ENCODE measurements around the gene HYCC2.

Gene HYCC2

DNA sequence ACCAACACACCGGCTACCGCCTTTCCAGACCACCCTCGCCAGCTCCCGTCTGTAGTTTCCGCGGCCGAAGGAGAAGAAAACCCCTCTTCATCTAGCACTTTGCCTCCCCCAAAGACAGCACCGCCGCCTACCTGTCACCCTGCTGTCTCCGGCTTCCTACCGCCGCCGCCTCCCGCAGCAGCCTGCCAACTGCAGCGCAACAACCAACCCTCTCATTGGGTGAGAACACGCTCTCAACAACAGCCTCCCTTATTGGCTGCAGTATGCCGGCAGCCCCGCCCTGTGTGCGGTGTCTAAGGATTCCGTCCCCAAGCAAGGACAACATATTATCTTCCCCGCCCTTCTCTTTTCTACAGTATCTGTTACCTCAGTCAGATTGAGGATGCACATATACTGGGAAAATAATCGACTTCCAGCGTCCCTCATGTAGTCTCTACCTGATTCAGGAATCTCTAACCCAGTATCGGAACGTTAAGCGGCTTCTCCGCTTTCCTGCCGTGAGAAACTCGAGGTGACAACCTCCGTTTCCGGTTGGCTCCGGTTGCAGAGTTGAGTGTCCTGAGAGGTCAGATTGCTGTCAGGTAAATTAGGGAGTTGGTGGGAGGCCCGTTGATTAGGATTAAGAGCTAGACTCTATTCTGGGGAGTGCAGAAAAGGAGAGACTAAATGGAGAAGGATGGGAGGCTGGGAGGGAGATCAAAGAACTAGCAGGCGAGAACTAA is at the start of gene HYCC2, which contains the start of gene NDUFB3 (continued):
- TF ChIP-seq, protein P1, sequence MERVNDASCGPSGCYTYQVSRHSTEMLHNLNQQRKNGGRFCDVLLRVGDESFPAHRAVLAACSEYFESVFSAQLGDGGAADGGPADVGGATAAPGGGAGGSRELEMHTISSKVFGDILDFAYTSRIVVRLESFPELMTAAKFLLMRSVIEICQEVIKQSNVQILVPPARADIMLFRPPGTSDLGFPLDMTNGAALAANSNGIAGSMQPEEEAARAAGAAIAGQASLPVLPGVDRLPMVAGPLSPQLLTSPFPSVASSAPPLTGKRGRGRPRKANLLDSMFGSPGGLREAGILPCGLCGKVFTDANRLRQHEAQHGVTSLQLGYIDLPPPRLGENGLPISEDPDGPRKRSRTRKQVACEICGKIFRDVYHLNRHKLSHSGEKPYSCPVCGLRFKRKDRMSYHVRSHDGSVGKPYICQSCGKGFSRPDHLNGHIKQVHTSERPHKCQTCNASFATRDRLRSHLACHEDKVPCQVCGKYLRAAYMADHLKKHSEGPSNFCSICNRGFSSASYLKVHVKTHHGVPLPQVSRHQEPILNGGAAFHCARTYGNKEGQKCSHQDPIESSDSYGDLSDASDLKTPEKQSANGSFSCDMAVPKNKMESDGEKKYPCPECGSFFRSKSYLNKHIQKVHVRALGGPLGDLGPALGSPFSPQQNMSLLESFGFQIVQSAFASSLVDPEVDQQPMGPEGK (tag by site-specific recombination; IDR thresholded peaks at IDR 0.05) = peak; percentile 67
- TF ChIP-seq ZSCAN16 (tag by site-specific recombination; IDR thresholded peaks at IDR 0.05) (no peak), ZNF626 (tag by site-specific recombination; IDR thresholded peaks at IDR 0.05) (0 out of 2 replicates have a peak, but pooled peaks have one; percentile 45), ZNF549 (tag by site-specific recombination; IDR thresholded peaks at IDR 0.05) (no peak), ZSCAN23 (tag by site-specific recombination; IDR thresholded peaks at IDR 0.05) (peak; percentile 53; the same call in 1 of the 2 replicates), ZNF837 (tag by site-specific recombination; IDR thresholded peaks at IDR 0.05) (no peak), ZNF747 (tag by site-specific recombination; IDR thresholded peaks at IDR 0.05) (no peak), KLF1 (tag by site-specific recombination; IDR thresholded peaks at IDR 0.05) (peak; percentile 43), ZIC2 (tag by site-specific recombination; IDR thresholded peaks at IDR 0.05) (peak; percentile 78), ZNF664 (tag by site-specific recombination; IDR thresholded peaks at IDR 0.05) (peak; percentile 52), ZNF610 (tag by site-specific recombination; IDR thresholded peaks at IDR 0.05; ENCODE audit: borderline replicate concordance) (peak; percentile 59; the same call in 1 of the 2 replicates), ZNF211 (tag by site-specific recombination; IDR thresholded peaks at IDR 0.05; ENCODE audit: low read depth) (no peak), ZBTB1 (tag by site-specific recombination; IDR thresholded peaks at IDR 0.05) (0 out of 2 replicates have a peak, but pooled peaks have one; percentile 50), ZNF596 (tag by site-specific recombination; IDR thresholded peaks at IDR 0.05) (no peak), ZFP37 (tag by site-specific recombination; IDR thresholded peaks at IDR 0.05) (peak; percentile 87), ZNF354C (tag by site-specific recombination; IDR thresholded peaks at IDR 0.05; ENCODE audit: borderline replicate concordance, low read depth) (no peak), ZNF274 (IDR thresholded peaks at IDR 0.05; ENCODE audit: low read length) (no peak), ZNF274 (tag by site-specific recombination; IDR thresholded peaks at IDR 0.05; ENCODE audit: borderline replicate concordance) (no peak), BCL11B (tag by site-specific recombination; IDR thresholded peaks at IDR 0.05; ENCODE audit: low read depth) (peak; percentile 90), YY2 (tag by site-specific recombination; IDR thresholded peaks at IDR 0.05) (no peak; the same call in 1 of the 2 replicates), ZNF658 (tag by site-specific recombination; IDR thresholded peaks at IDR 0.05) (no peak), PRDM1 (tag by site-specific recombination; IDR thresholded peaks at IDR 0.05) (no peak), OSR2 (tag by site-specific recombination; IDR thresholded peaks at IDR 0.05) (peak; percentile 57; the same call in 1 of the 2 replicates), ZNF623 (tag by site-specific recombination; IDR thresholded peaks at IDR 0.05) (no peak), EGR2 (tag by site-specific recombination; IDR thresholded peaks at IDR 0.05; ENCODE audit: low read depth) (peak; percentile 62), TCF7L2 (IDR thresholded peaks at IDR 0.05; ENCODE audit: borderline replicate concordance, low read depth, low read length) (no peak)
- TF ChIP-seq, protein P2, sequence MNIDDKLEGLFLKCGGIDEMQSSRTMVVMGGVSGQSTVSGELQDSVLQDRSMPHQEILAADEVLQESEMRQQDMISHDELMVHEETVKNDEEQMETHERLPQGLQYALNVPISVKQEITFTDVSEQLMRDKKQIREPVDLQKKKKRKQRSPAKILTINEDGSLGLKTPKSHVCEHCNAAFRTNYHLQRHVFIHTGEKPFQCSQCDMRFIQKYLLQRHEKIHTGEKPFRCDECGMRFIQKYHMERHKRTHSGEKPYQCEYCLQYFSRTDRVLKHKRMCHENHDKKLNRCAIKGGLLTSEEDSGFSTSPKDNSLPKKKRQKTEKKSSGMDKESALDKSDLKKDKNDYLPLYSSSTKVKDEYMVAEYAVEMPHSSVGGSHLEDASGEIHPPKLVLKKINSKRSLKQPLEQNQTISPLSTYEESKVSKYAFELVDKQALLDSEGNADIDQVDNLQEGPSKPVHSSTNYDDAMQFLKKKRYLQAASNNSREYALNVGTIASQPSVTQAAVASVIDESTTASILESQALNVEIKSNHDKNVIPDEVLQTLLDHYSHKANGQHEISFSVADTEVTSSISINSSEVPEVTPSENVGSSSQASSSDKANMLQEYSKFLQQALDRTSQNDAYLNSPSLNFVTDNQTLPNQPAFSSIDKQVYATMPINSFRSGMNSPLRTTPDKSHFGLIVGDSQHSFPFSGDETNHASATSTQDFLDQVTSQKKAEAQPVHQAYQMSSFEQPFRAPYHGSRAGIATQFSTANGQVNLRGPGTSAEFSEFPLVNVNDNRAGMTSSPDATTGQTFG (tag by site-specific recombination; IDR thresholded peaks at IDR 0.05; ENCODE audit: borderline replicate concordance) = no peak
- TF ChIP-seq, protein P3, sequence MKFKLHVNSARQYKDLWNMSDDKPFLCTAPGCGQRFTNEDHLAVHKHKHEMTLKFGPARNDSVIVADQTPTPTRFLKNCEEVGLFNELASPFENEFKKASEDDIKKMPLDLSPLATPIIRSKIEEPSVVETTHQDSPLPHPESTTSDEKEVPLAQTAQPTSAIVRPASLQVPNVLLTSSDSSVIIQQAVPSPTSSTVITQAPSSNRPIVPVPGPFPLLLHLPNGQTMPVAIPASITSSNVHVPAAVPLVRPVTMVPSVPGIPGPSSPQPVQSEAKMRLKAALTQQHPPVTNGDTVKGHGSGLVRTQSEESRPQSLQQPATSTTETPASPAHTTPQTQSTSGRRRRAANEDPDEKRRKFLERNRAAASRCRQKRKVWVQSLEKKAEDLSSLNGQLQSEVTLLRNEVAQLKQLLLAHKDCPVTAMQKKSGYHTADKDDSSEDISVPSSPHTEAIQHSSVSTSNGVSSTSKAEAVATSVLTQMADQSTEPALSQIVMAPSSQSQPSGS (tag by site-specific recombination; IDR thresholded peaks at IDR 0.05; ENCODE audit: low read depth) = no peak
- TF ChIP-seq, protein P4, sequence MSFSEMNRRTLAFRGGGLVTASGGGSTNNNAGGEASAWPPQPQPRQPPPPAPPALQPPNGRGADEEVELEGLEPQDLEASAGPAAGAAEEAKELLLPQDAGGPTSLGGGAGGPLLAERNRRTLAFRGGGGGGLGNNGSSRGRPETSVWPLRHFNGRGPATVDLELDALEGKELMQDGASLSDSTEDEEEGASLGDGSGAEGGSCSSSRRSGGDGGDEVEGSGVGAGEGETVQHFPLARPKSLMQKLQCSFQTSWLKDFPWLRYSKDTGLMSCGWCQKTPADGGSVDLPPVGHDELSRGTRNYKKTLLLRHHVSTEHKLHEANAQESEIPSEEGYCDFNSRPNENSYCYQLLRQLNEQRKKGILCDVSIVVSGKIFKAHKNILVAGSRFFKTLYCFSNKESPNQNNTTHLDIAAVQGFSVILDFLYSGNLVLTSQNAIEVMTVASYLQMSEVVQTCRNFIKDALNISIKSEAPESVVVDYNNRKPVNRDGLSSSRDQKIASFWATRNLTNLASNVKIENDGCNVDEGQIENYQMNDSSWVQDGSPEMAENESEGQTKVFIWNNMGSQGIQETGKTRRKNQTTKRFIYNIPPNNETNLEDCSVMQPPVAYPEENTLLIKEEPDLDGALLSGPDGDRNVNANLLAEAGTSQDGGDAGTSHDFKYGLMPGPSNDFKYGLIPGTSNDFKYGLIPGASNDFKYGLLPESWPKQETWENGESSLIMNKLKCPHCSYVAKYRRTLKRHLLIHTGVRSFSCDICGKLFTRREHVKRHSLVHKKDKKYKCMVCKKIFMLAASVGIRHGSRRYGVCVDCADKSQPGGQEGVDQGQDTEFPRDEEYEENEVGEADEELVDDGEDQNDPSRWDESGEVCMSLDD (tag by site-specific recombination; IDR thresholded peaks at IDR 0.05) = peak; percentile 3; the same call in 1 of the 2 replicates
